Measurements from ENCODE around the gene MPV17L. TPM values are rescaled to one million over a fixed set of nuclear protein-coding genes. Genes with fewer than 3 reads are reported as not detected.
"Not testable (repeated sequence)": the region's sequence is repeated elsewhere in the genome, so short reads cannot be mapped to it uniquely, and the experiment has no call there.

Gene MPV17L
- 0.81 TPM for polyA plus RNA-seq (2013, experiment 1 of 2)
- 1.1 TPM for polyA plus RNA-seq (2013, experiment 2 of 2)

DNA sequence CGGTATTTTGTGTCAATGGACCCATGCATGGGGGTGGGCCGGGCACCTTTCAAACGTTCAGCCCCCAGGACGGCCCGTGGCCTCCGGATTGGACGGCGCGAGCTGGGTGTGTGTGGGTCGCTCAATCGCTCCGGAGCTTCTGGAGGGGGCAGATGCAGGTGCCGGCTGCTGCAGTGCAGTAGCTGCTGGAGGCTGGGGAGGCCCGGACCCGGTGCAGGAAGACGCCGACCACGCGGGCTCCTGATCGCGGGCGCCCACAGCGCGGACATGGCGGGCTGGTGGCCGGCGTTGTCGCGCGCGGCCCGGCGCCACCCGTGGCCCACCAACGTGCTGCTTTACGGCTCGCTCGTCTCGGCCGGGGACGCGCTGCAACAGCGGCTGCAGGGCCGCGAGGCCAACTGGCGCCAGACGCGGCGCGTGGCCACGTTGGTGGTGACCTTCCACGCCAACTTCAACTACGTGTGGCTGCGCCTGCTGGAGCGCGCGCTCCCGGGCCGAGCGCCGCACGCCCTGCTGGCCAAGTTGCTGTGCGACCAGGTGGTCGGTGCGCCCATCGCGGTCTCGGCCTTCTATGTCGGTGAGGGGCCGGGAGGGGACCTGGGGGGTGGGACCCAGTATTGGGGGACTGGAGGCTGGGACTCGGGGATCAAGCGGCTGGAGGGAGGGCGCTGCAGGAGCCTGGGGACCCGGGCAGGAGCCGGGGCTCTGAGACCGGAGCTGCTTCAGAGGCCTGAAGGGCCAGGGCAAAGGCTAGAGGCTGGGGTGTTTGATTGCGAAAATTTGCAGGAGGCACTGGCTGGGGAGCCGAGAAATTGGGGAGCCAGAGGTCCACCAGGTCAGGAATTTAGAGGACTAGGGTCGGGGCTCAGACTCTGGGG lies at the start of gene MPV17L:
MPV17L (plus strand) TSS at position 124 of the 878 bp plus-strand sequence; CDS start at position 268, 144 bp downstream.
- H3K4me2 ChIP-seq (ENCODE audit: insufficient read depth, low read length, poor library complexity, severe bottlenecking) = peak within 1 kb of the TSS; percentile 57
- H2AFZ ChIP-seq (ENCODE audit: low read length) = peak within 1 kb of the TSS; percentile 53
- not testable (repeated sequence) for H2BK5ac ChIP-seq (ENCODE audit: low read length); H2BK120ac ChIP-seq (ENCODE audit: low read depth, low read length); H3K4ac ChIP-seq (ENCODE audit: low read length); H3K9me3 ChIP-seq (replicated peaks in 1 of 2; ENCODE audit: control insufficient read depth in 2 of 2, insufficient read depth in 1 of 2, low read depth in 1 of 2, low read length in 2 of 2); H3K27ac ChIP-seq (replicated peaks; ENCODE audit: low read length); H3K79me1 ChIP-seq (ENCODE audit: low read depth, low read length); H3K4me1 ChIP-seq (ENCODE audit: control insufficient read depth in 2 of 2, insufficient read depth in 1 of 2, low read depth in 1 of 2, low read length in 2 of 2); H3K27me3 ChIP-seq (ENCODE audit: control insufficient read depth in 3 of 3, insufficient read depth in 3 of 3, low read depth in 1 of 3, low read length in 3 of 3); H4K91ac ChIP-seq (ENCODE audit: low read depth, low read length, poor library complexity); H3K36me3 ChIP-seq (replicated peaks in 1 of 2; ENCODE audit: control insufficient read depth in 2 of 2, insufficient read depth in 2 of 2, low read length in 2 of 2); H2AK5ac ChIP-seq (ENCODE audit: low read depth, low read length); H2BK12ac ChIP-seq (ENCODE audit: low read length)
- H3K18ac ChIP-seq (ENCODE audit: low read length) = peak within 1 kb of the TSS; percentile 57
- H3K14ac ChIP-seq (ENCODE audit: low read length) = peak within 1 kb of the TSS; percentile 56
- peak within 1 kb of the TSS; percentile 85 for H3K23ac ChIP-seq (ENCODE audit: low read depth, low read length, poor library complexity)
- peak within 1 kb of the TSS in 1 of 2 donors; percentile 81 for H3K4me3 ChIP-seq (ENCODE audit: low read length in 2 of 2)
- WGBS, 2 donors (ENCODE audit: extremely low coverage in 2 of 2, insufficient read length in 2 of 2, insufficient replicate concordance in 1 of 2) = no CpG with 5 or more reads among the region's 79 CpGs
- DNase-seq (ENCODE audit: low spot score) = peak; percentile 20
- H4K8ac ChIP-seq (ENCODE audit: low read depth, low read length) = peak within 1 kb of the TSS; percentile 65
- peak within 1 kb of the TSS; percentile 26 for H2BK15ac ChIP-seq (ENCODE audit: low read length)
- peak within 1 kb of the TSS; percentile 91 for H3K9ac ChIP-seq (ENCODE audit: low read depth, low read length, poor library complexity)

DNA sequence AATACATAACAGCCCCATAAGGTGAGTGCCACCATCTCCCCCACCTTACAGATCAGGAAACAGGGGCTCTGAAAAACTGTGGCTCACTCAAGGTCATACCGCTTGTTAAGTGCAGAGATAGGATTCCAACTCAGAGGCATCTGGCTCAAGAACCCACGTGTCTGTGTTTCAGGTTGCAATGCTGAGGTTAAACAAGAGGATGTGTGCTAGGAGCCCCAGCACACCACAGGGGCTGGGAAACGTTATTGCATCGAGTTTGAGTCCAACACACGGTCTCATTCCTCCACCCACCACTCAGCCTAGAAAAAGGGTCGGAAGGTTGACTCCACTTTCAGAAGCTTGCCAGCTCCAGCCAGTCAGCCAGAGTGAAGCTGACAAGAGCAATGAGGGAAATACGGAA lies 46.8 kb upstream of the MPV17L start:
- not testable (repeated sequence) for H4K91ac ChIP-seq (ENCODE audit: low read depth, low read length, poor library complexity); H3K27ac ChIP-seq (replicated peaks; ENCODE audit: low read length)
- no CpG with 5 or more reads among the region's 7 CpGs for WGBS, 2 donors (ENCODE audit: extremely low coverage in 2 of 2, insufficient read length in 2 of 2, insufficient replicate concordance in 1 of 2)

DNA sequence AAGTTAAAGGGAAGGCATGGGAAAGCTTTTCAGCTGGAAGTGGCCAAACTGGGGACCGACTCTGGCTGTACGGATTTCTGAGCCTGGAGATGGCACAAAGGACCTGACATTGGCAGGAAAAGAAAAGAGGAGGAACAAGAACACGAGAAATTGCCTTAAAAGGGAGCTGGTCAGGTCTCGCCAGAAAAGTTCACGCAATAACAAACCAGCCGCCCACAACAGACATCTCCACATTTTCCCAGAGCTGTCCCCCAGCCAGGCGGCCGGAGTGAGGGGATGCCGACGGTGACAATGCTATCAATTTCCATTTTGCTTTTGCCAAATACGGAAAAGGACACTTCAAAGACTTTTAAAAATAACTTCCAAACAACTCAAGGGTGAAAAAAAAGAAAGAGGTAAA lies 44.3 kb upstream of the MPV17L start:
- not testable (repeated sequence) for H2AFZ ChIP-seq (ENCODE audit: low read length); H2BK120ac ChIP-seq (ENCODE audit: low read depth, low read length); H2AK5ac ChIP-seq (ENCODE audit: low read depth, low read length); H3K9me3 ChIP-seq (replicated peaks in 1 of 2; ENCODE audit: control insufficient read depth in 2 of 2, insufficient read depth in 1 of 2, low read depth in 1 of 2, low read length in 2 of 2); H3K27me3 ChIP-seq (ENCODE audit: control insufficient read depth in 3 of 3, insufficient read depth in 3 of 3, low read depth in 1 of 3, low read length in 3 of 3); H3K36me3 ChIP-seq (replicated peaks in 1 of 2; ENCODE audit: control insufficient read depth in 2 of 2, insufficient read depth in 2 of 2, low read length in 2 of 2); H3K18ac ChIP-seq (ENCODE audit: low read length); H2BK12ac ChIP-seq (ENCODE audit: low read length); DNase-seq (ENCODE audit: low spot score); H4K91ac ChIP-seq (ENCODE audit: low read depth, low read length, poor library complexity); H3K27ac ChIP-seq (replicated peaks; ENCODE audit: low read length); H3K4me3 ChIP-seq (ENCODE audit: low read length in 2 of 2); H3K9ac ChIP-seq (ENCODE audit: low read depth, low read length, poor library complexity); H3K23ac ChIP-seq (ENCODE audit: low read depth, low read length, poor library complexity); H3K4me1 ChIP-seq (ENCODE audit: control insufficient read depth in 2 of 2, insufficient read depth in 1 of 2, low read depth in 1 of 2, low read length in 2 of 2); H3K14ac ChIP-seq (ENCODE audit: low read length); H3K79me1 ChIP-seq (ENCODE audit: low read depth, low read length); H3K4ac ChIP-seq (ENCODE audit: low read length); H2BK15ac ChIP-seq (ENCODE audit: low read length); H2BK5ac ChIP-seq (ENCODE audit: low read length); H4K8ac ChIP-seq (ENCODE audit: low read depth, low read length); H3K4me2 ChIP-seq (ENCODE audit: insufficient read depth, low read length, poor library complexity, severe bottlenecking)
- no CpG with 5 or more reads among the region's 11 CpGs for WGBS, 2 donors (ENCODE audit: extremely low coverage in 2 of 2, insufficient read length in 2 of 2, insufficient replicate concordance in 1 of 2)

More for the DNA sequence above, 46.8 kb upstream of the MPV17L start:
- H3K4me2 ChIP-seq (ENCODE audit: insufficient read depth, low read length, poor library complexity, severe bottlenecking); H3K9me3 ChIP-seq (replicated peaks in 1 of 2; ENCODE audit: control insufficient read depth in 2 of 2, insufficient read depth in 1 of 2, low read depth in 1 of 2, low read length in 2 of 2); H2BK15ac ChIP-seq (ENCODE audit: low read length); H3K9ac ChIP-seq (ENCODE audit: low read depth, low read length, poor library complexity); H3K27me3 ChIP-seq (ENCODE audit: control insufficient read depth in 3 of 3, insufficient read depth in 3 of 3, low read depth in 1 of 3, low read length in 3 of 3); H2AK5ac ChIP-seq (ENCODE audit: low read depth, low read length); H3K14ac ChIP-seq (ENCODE audit: low read length); H3K36me3 ChIP-seq (replicated peaks in 1 of 2; ENCODE audit: control insufficient read depth in 2 of 2, insufficient read depth in 2 of 2, low read length in 2 of 2); H2BK120ac ChIP-seq (ENCODE audit: low read depth, low read length); H3K4me1 ChIP-seq (ENCODE audit: control insufficient read depth in 2 of 2, insufficient read depth in 1 of 2, low read depth in 1 of 2, low read length in 2 of 2); H3K23ac ChIP-seq (ENCODE audit: low read depth, low read length, poor library complexity); H2BK12ac ChIP-seq (ENCODE audit: low read length); DNase-seq (ENCODE audit: low spot score); H4K8ac ChIP-seq (ENCODE audit: low read depth, low read length); H3K79me1 ChIP-seq (ENCODE audit: low read depth, low read length); H3K4me3 ChIP-seq (ENCODE audit: low read length in 2 of 2); H2AFZ ChIP-seq (ENCODE audit: low read length); H3K4ac ChIP-seq (ENCODE audit: low read length); H3K18ac ChIP-seq (ENCODE audit: low read length); H2BK5ac ChIP-seq (ENCODE audit: low read length): not testable (repeated sequence)

- not testable (repeated sequence) for H2BK120ac ChIP-seq (ENCODE audit: low read depth, low read length); H3K27me3 ChIP-seq (ENCODE audit: control insufficient read depth in 3 of 3, insufficient read depth in 3 of 3, low read depth in 1 of 3, low read length in 3 of 3); DNase-seq (ENCODE audit: low spot score); H3K4me1 ChIP-seq (ENCODE audit: control insufficient read depth in 2 of 2, insufficient read depth in 1 of 2, low read depth in 1 of 2, low read length in 2 of 2); H2AK5ac ChIP-seq (ENCODE audit: low read depth, low read length); H4K91ac ChIP-seq (ENCODE audit: low read depth, low read length, poor library complexity); H3K9me3 ChIP-seq (replicated peaks in 1 of 2; ENCODE audit: control insufficient read depth in 2 of 2, insufficient read depth in 1 of 2, low read depth in 1 of 2, low read length in 2 of 2); H3K9ac ChIP-seq (ENCODE audit: low read depth, low read length, poor library complexity); H3K23ac ChIP-seq (ENCODE audit: low read depth, low read length, poor library complexity); H2BK5ac ChIP-seq (ENCODE audit: low read length); H3K27ac ChIP-seq (replicated peaks; ENCODE audit: low read length); H2BK15ac ChIP-seq (ENCODE audit: low read length); H3K14ac ChIP-seq (ENCODE audit: low read length); H3K4ac ChIP-seq (ENCODE audit: low read length); H4K8ac ChIP-seq (ENCODE audit: low read depth, low read length); H3K18ac ChIP-seq (ENCODE audit: low read length); H3K4me2 ChIP-seq (ENCODE audit: insufficient read depth, low read length, poor library complexity, severe bottlenecking); H3K4me3 ChIP-seq (ENCODE audit: low read length in 2 of 2); H2BK12ac ChIP-seq (ENCODE audit: low read length); H3K79me1 ChIP-seq (ENCODE audit: low read depth, low read length); H2AFZ ChIP-seq (ENCODE audit: low read length); H3K36me3 ChIP-seq (replicated peaks in 1 of 2; ENCODE audit: control insufficient read depth in 2 of 2, insufficient read depth in 2 of 2, low read length in 2 of 2)
- no CpG with 5 or more reads among the region's 5 CpGs for WGBS, 2 donors (ENCODE audit: extremely low coverage in 2 of 2, insufficient read length in 2 of 2, insufficient replicate concordance in 1 of 2)
Measured at GRCh38 chr16:15351745-15352144, 43.8 kb upstream of the MPV17L start.
